ENCODE results near the gene PWP1. TPM values are rescaled to one million over a fixed set of nuclear protein-coding genes. Genes with fewer than 3 reads are reported as not detected.

Gene PWP1
- 84.0 TPM for total RNA-seq

GRCh38 chr12:107685360-107686248, at the start of gene PWP1:
PWP1 (plus strand) TSS chr12:107685799; CDS start chr12:107685900, 101 bp downstream.
- H3K27me3 ChIP-seq, result no peaks in the 10 kb centered on the region
- H3K27ac ChIP-seq, result peak within 1 kb of the TSS; percentile 45
- peak within 1 kb of the TSS; percentile 82 to 86 for H3K4me3 ChIP-seq
- H3K36me3 ChIP-seq, result peaks cover 0 to 21% of the 10 kb centered on the region in 2 donors
- intact Hi-C loops (cut with DNase I), result no loop called here
- peaks cover 27% of the 10 kb centered on the region for H3K4me1 ChIP-seq
- H3K9me3 ChIP-seq, result no peaks in the 10 kb centered on the region
- peak; percentile 91 to 97 for DNase-seq (ENCODE audit: extremely low spot score in 2 of 2)
- TF ChIP-seq POLR2AphosphoS5 (IDR thresholded peaks at IDR 0.05; ENCODE audit: insufficient read depth in 1 of 2, low read depth in 1 of 2), result peak; percentile 85 to 99
- TF ChIP-seq, protein P1, sequence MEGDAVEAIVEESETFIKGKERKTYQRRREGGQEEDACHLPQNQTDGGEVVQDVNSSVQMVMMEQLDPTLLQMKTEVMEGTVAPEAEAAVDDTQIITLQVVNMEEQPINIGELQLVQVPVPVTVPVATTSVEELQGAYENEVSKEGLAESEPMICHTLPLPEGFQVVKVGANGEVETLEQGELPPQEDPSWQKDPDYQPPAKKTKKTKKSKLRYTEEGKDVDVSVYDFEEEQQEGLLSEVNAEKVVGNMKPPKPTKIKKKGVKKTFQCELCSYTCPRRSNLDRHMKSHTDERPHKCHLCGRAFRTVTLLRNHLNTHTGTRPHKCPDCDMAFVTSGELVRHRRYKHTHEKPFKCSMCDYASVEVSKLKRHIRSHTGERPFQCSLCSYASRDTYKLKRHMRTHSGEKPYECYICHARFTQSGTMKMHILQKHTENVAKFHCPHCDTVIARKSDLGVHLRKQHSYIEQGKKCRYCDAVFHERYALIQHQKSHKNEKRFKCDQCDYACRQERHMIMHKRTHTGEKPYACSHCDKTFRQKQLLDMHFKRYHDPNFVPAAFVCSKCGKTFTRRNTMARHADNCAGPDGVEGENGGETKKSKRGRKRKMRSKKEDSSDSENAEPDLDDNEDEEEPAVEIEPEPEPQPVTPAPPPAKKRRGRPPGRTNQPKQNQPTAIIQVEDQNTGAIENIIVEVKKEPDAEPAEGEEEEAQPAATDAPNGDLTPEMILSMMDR (IDR thresholded peaks at IDR 0.05), result no peak

GRCh38 chr12:107641154-107641553, 44.4 kb upstream of the PWP1 start:
- Histone ChIP-seq H3K9me3 (no peaks in the 10 kb centered on the region), H3K4me1 (peaks cover 10% of the 10 kb centered on the region), H3K27ac (no peak overlapping the region), H3K36me3 (no peaks in the 10 kb centered on the region), H3K4me3 (no peak overlapping the region), H3K27me3 (no peaks in the 10 kb centered on the region)
- intact Hi-C loops (cut with DNase I), result no loop called here
- no peak for DNase-seq (ENCODE audit: extremely low spot score in 2 of 2)
- TF ChIP-seq POLR2AphosphoS5 (IDR thresholded peaks at IDR 0.05; ENCODE audit: insufficient read depth in 1 of 2, low read depth in 1 of 2) (no peak), POLR2A (IDR thresholded peaks at IDR 0.05) (no peak)
- TF ChIP-seq, protein P1 (IDR thresholded peaks at IDR 0.05), result no peak

GRCh38 chr12:107642240-107642639, 43.4 kb upstream of the PWP1 start:
- Histone ChIP-seq H3K27ac (no peak overlapping the region), H3K36me3 (no peaks in the 10 kb centered on the region), H3K9me3 (no peaks in the 10 kb centered on the region), H3K27me3 (no peaks in the 10 kb centered on the region), H3K4me1 (peaks cover 11% of the 10 kb centered on the region), H3K4me3 (no peak overlapping the region)
- TF ChIP-seq, protein P1 (IDR thresholded peaks at IDR 0.05), result no peak
- TF ChIP-seq POLR2AphosphoS5 (IDR thresholded peaks at IDR 0.05; ENCODE audit: insufficient read depth in 1 of 2, low read depth in 1 of 2), result no peak
- TF ChIP-seq POLR2A (IDR thresholded peaks at IDR 0.05), result no peak
- no peak for DNase-seq (ENCODE audit: extremely low spot score in 2 of 2)
- intact Hi-C loops (cut with DNase I), result no loop called here

- Histone ChIP-seq H3K4me3 (peak overlapping the region in 1 of 2 donors; percentile 10), H3K36me3 (no peaks in the 10 kb centered on the region), H3K27ac (peak overlapping the region; percentile 14), H3K27me3 (no peaks in the 10 kb centered on the region), H3K4me1 (peaks cover 11% of the 10 kb centered on the region), H3K9me3 (no peaks in the 10 kb centered on the region)
- no peak for DNase-seq (ENCODE audit: extremely low spot score in 2 of 2)
- intact Hi-C loops (cut with DNase I), result no loop called here
- TF ChIP-seq POLR2A (IDR thresholded peaks at IDR 0.05) (no peak), POLR2AphosphoS5 (IDR thresholded peaks at IDR 0.05; ENCODE audit: insufficient read depth in 1 of 2, low read depth in 1 of 2) (no peak)
- TF ChIP-seq, protein P1 (IDR thresholded peaks at IDR 0.05), result no peak
Measured at GRCh38 chr12:107645630-107646333, 39.8 kb upstream of the PWP1 start.
